Mononuclear cell (primary cell): ENCODE results near the gene CYGB. TPM values are rescaled to one million over a fixed set of nuclear protein-coding genes. Genes with fewer than 3 reads are reported as not detected.

Experiments
- H3K27me3 ChIP-seq: 2 replicates; pipeline ENCODE4 v1.6.0; 2011; ENCODE audit warnings: low read length, control low read depth; ENCODE audit not compliant: insufficient read depth
- H3K4me1 ChIP-seq: 2 replicates; pipeline ENCODE4 v1.5.1; 2011; ENCODE audit warnings: mild to moderate bottlenecking, low read length, control low read depth; ENCODE audit not compliant: insufficient read depth
- H3K4me3 ChIP-seq: 2 replicates; pipeline ENCODE4 v1.5.1; 2011; ENCODE audit warnings: mild to moderate bottlenecking, low read length, moderate library complexity
- H3K9me3 ChIP-seq: 2 replicates; pipeline ENCODE4 v1.5.1; 2011; ENCODE audit warnings: low read depth, mild to moderate bottlenecking, control low read depth, low read length
- total RNA-seq: library from RNA; depleted of rRNA; stranded (reverse); fragments of >200 nt; gene quantifications from one replicate; pipeline ENCODE4 v1.2.3, GENCODE V29; 2012

Gene CYGB
- total RNA-seq, 1 donor: 0.21 TPM

GRCh38 chr17:76498876-76499251 lies 38.6 kb downstream of the CYGB start:
- peak overlapping the region; percentile 93 for H3K4me3 ChIP-seq
- H3K27me3 ChIP-seq: no peaks in the 10 kb centered on the region
- H3K4me1 ChIP-seq: peaks cover 91% of the 10 kb centered on the region
- no peaks in the 10 kb centered on the region for H3K9me3 ChIP-seq

GRCh38 chr17:76497979-76498875 lies 39.3 kb downstream of the CYGB start:
- Histone ChIP-seq H3K4me1 (peaks cover 93% of the 10 kb centered on the region), H3K9me3 (no peaks in the 10 kb centered on the region), H3K27me3 (no peaks in the 10 kb centered on the region), H3K4me3 (peak overlapping the region; percentile 10)

GRCh38 chr17:76497699-76497978 lies 39.9 kb downstream of the CYGB start:
- Histone ChIP-seq H3K9me3 (no peaks in the 10 kb centered on the region), H3K4me1 (peaks cover 93% of the 10 kb centered on the region), H3K4me3 (no peak overlapping the region), H3K27me3 (no peaks in the 10 kb centered on the region)

GRCh38 chr17:76496464-76496863 lies 41.0 kb downstream of the CYGB start:
- peaks cover 93% of the 10 kb centered on the region for H3K4me1 ChIP-seq
- no peaks in the 10 kb centered on the region for H3K9me3 ChIP-seq
- H3K4me3 ChIP-seq: no peak overlapping the region
- no peaks in the 10 kb centered on the region for H3K27me3 ChIP-seq

GRCh38 chr17:76495663-76496400 lies 41.7 kb downstream of the CYGB start:
- H3K9me3 ChIP-seq: no peaks in the 10 kb centered on the region
- no peaks in the 10 kb centered on the region for H3K27me3 ChIP-seq
- H3K4me1 ChIP-seq: peaks cover 99% of the 10 kb centered on the region
- H3K4me3 ChIP-seq: no peak overlapping the region

GRCh38 chr17:76493505-76494167 lies 43.9 kb downstream of the CYGB start:
- H3K27me3 ChIP-seq: no peaks in the 10 kb centered on the region
- peaks cover 99% of the 10 kb centered on the region for H3K4me1 ChIP-seq
- H3K4me3 ChIP-seq: no peak overlapping the region
- no peaks in the 10 kb centered on the region for H3K9me3 ChIP-seq

GRCh38 chr17:76492989-76493501 lies 44.5 kb downstream of the CYGB start:
- Histone ChIP-seq H3K27me3 (no peaks in the 10 kb centered on the region), H3K4me3 (peak overlapping the region; percentile 27), H3K9me3 (no peaks in the 10 kb centered on the region), H3K4me1 (peaks cover 93% of the 10 kb centered on the region)

- Histone ChIP-seq H3K9me3 (no peaks in the 10 kb centered on the region), H3K4me3 (peak overlapping the region; percentile 27), H3K27me3 (no peaks in the 10 kb centered on the region), H3K4me1 (peaks cover 86% of the 10 kb centered on the region)
Observed at GRCh38 chr17:76492123-76492988, 45.2 kb downstream of the CYGB start.

GRCh38 chr17:76491271-76492122 lies 46.0 kb downstream of the CYGB start:
- H3K4me1 ChIP-seq: peaks cover 78% of the 10 kb centered on the region
- no peaks in the 10 kb centered on the region for H3K9me3 ChIP-seq
- H3K4me3 ChIP-seq: peak overlapping the region; percentile 27
- no peaks in the 10 kb centered on the region for H3K27me3 ChIP-seq

- H3K4me3 ChIP-seq: no peak overlapping the region
- no peaks in the 10 kb centered on the region for H3K9me3 ChIP-seq
- H3K27me3 ChIP-seq: no peaks in the 10 kb centered on the region
- peaks cover 77% of the 10 kb centered on the region for H3K4me1 ChIP-seq
Observed at GRCh38 chr17:76490112-76490710, 47.3 kb downstream of the CYGB start.

- H3K4me3 ChIP-seq: no peak overlapping the region
- H3K4me1 ChIP-seq: peaks cover 77% of the 10 kb centered on the region
- no peaks in the 10 kb centered on the region for H3K27me3 ChIP-seq
- H3K9me3 ChIP-seq: no peaks in the 10 kb centered on the region
Observed at GRCh38 chr17:76487451-76488192, 49.9 kb downstream of the CYGB start.

GRCh38 chr17:76485569-76485968 lies 51.9 kb downstream of the CYGB start:
- no peak overlapping the region for H3K4me3 ChIP-seq
- H3K9me3 ChIP-seq: no peaks in the 10 kb centered on the region
- no peaks in the 10 kb centered on the region for H3K27me3 ChIP-seq
- peaks cover 77% of the 10 kb centered on the region for H3K4me1 ChIP-seq

GRCh38 chr17:76484228-76484725 lies 53.2 kb downstream of the CYGB start:
- Histone ChIP-seq H3K9me3 (no peaks in the 10 kb centered on the region), H3K27me3 (no peaks in the 10 kb centered on the region), H3K4me3 (no peak overlapping the region), H3K4me1 (peaks cover 75% of the 10 kb centered on the region)
